Cardiac muscle cell (in vitro differentiated cells and primary cell): Measurements from ENCODE around the gene TCP11L1. TPM values are rescaled to one million over a fixed set of nuclear protein-coding genes. Genes with fewer than 3 reads are reported as not detected.
"Not testable (repeated sequence)": the region's sequence is repeated elsewhere in the genome, so short reads cannot be mapped to it uniquely, and the experiment has no call there.

Experiments
- DNase-seq, 2 donors: peaks; one replicate each; pipeline versions ENCODE4 v3.0.0 to v3.0.0-alpha.2; 2010 to 2017; ENCODE audit warnings: low read depth in 1 of 2, low spot score in 1 of 2
- H3K27ac ChIP-seq: fragments of 200-600 bp; sonication (generic); 2 replicates; pipeline ENCODE4 v1.5.1; 2016
- H3K27me3 ChIP-seq: fragments of 200-600 bp; sonication (generic); 2 replicates; pipeline ENCODE4 v1.6.0; 2016; ENCODE audit warnings: control low read depth
- H3K36me3 ChIP-seq: fragments of 200-600 bp; sonication (generic); 2 replicates; pipeline ENCODE4 v1.5.1; 2016; ENCODE audit warnings: control low read depth
- H3K4me1 ChIP-seq: fragments of 200-600 bp; sonication (generic); 2 replicates; pipeline ENCODE4 v1.8.1; 2017; ENCODE audit warnings: low read depth, mild to moderate bottlenecking, mixed run types
- H3K4me3 ChIP-seq: fragments of 200-600 bp; sonication (generic); 2 replicates; pipeline ENCODE4 v1.5.1; 2016; ENCODE audit warnings: mild to moderate bottlenecking
- H3K9me3 ChIP-seq: fragments of 200-600 bp; sonication (generic); 2 replicates; pipeline ENCODE4 v1.5.1; 2017; ENCODE audit warnings: low read depth, mild to moderate bottlenecking, control low read depth
- CTCF ChIP-seq: IDR thresholded peaks from 2 replicates; pipeline ENCODE4 v1.5.1; 2012; ENCODE audit warnings: low read depth, mild to moderate bottlenecking, low read length
- polyA plus RNA-seq: library from polyadenylated mRNA; unstranded; fragments of >200 nt; fragmentation: Nextera tagmentation; extraction: Ambion mirVana; gene quantifications from 2 replicates; pipeline ENCODE4 v1.2.1, GENCODE V29; 2016
- total RNA-seq: library from RNA; depleted of rRNA; stranded (reverse); fragments of >200 nt; gene quantifications from 2 replicates; pipeline ENCODE4 v1.2.3, GENCODE V29; 2016

The TCP11L1 gene
- total and polyA plus RNA-seq, 2 experiments from 2014 or later, result 7.4 to 29.5 TPM

GRCh38 chr11:33043221-33043830 is 4.0 kb downstream of the TCP11L1 start:
- Histone ChIP-seq H3K4me3 (no peak overlapping the region), H3K36me3 (no peaks in the 10 kb centered on the region), H3K27ac (no peak overlapping the region), H3K27me3 (no peaks in the 10 kb centered on the region), H3K4me1 (peaks cover 4% of the 10 kb centered on the region), H3K9me3 (no peaks in the 10 kb centered on the region)
- no peak for DNase-seq
- no peak for TF ChIP-seq CTCF

GRCh38 chr11:33044285-33044756 is 4.9 kb downstream of the TCP11L1 start:
- Histone ChIP-seq H3K9me3 (no peaks in the 10 kb centered on the region), H3K36me3 (no peaks in the 10 kb centered on the region), H3K4me1 (peaks cover 4% of the 10 kb centered on the region), H3K4me3 (no peak overlapping the region), H3K27ac (no peak overlapping the region), H3K27me3 (no peaks in the 10 kb centered on the region)
- no peak for TF ChIP-seq CTCF
- DNase-seq, result no peak

- Histone ChIP-seq H3K9me3 (no peaks in the 10 kb centered on the region), H3K4me3 (no peak overlapping the region), H3K36me3 (no peaks in the 10 kb centered on the region), H3K27ac (no peak overlapping the region), H3K27me3 (no peaks in the 10 kb centered on the region), H3K4me1 (peaks cover 3% of the 10 kb centered on the region)
- no peak for TF ChIP-seq CTCF
- DNase-seq, result peak in 1 of 2 donors; percentile 6
Observed at GRCh38 chr11:33045551-33046255, 6.3 kb downstream of the TCP11L1 start.

GRCh38 chr11:33048701-33049100 is 9.3 kb downstream of the TCP11L1 start:
- not testable (repeated sequence) for DNase-seq, H3K36me3 ChIP-seq, H3K27ac ChIP-seq, H3K4me1 ChIP-seq, H3K4me3 ChIP-seq, H3K27me3 ChIP-seq, H3K9me3 ChIP-seq

- not testable (repeated sequence) for H3K27ac ChIP-seq, H3K27me3 ChIP-seq, H3K9me3 ChIP-seq, H3K4me1 ChIP-seq, H3K36me3 ChIP-seq, H3K4me3 ChIP-seq, DNase-seq
Observed at GRCh38 chr11:33049565-33050408, 10.4 kb downstream of the TCP11L1 start.

GRCh38 chr11:33052231-33052630 is 12.9 kb downstream of the TCP11L1 start:
- Histone ChIP-seq H3K4me3 (no peak overlapping the region), H3K36me3 (no peaks in the 10 kb centered on the region), H3K9me3 (no peaks in the 10 kb centered on the region), H3K4me1 (no peaks in the 10 kb centered on the region), H3K27ac (no peak overlapping the region), H3K27me3 (no peaks in the 10 kb centered on the region)
- TF ChIP-seq CTCF, result no peak
- DNase-seq, result no peak
